GM23338 (cell line): ENCODE results near the gene SH3RF3. TPM values are rescaled to one million over a fixed set of nuclear protein-coding genes. Genes with fewer than 3 reads are reported as not detected.

Experiments used
- ATAC-seq: fragments of 200-7000 bp; cut with Tn5 transposase; 3 replicates; pipeline ENCODE4 v1.9.1; 2020
- DNase-seq: peaks from one replicate; pipeline ENCODE4 v3.0.0-alpha.2; 2015; ENCODE audit warnings: low spot score
- H2AFZ ChIP-seq: fragments of 200-600 bp; sonication (generic); 2 replicates; pipeline ENCODE4 v1.8.0; 2016; ENCODE audit warnings: antibody characterized with exemption, mild to moderate bottlenecking, moderate library complexity
- H3F3A ChIP-seq: fragments of 200-600 bp; sonication (generic); replicated peaks from 2 replicates; pipeline ENCODE4 v1.8.0; 2017; ENCODE audit warnings: antibody characterized with exemption, mixed run types, low read depth
- H3K27ac ChIP-seq: fragments of 200-600 bp; sonication (generic); 2 replicates; pipeline ENCODE4 v1.6.1; 2016; ENCODE audit warnings: low read depth
- H3K27me3 ChIP-seq: fragments of 200-600 bp; sonication (generic); 2 replicates; pipeline ENCODE4 v1.8.0; 2016; ENCODE audit warnings: mild to moderate bottlenecking, mixed run types, moderate library complexity; ENCODE audit not compliant: insufficient read depth
- H3K36me3 ChIP-seq: fragments of 200-600 bp; sonication (generic); 2 replicates; pipeline ENCODE4 v1.8.0; 2016; ENCODE audit warnings: mild to moderate bottlenecking; ENCODE audit not compliant: insufficient read depth
- H3K4me1 ChIP-seq: fragments of 200-600 bp; sonication (generic); 2 replicates; pipeline ENCODE4 v1.8.0; 2016; ENCODE audit warnings: mild to moderate bottlenecking, moderate library complexity; ENCODE audit not compliant: insufficient read depth
- H3K4me2 ChIP-seq: fragments of 200-600 bp; sonication (generic); 2 replicates; pipeline ENCODE4 v1.7.1; 2017; ENCODE audit warnings: mixed run types
- H3K4me3 ChIP-seq: fragments of 200-600 bp; sonication (generic); 2 replicates; pipeline ENCODE4 v1.6.1; 2016; ENCODE audit warnings: mixed run types
- H3K79me2 ChIP-seq: fragments of 200-600 bp; sonication (generic); replicated peaks from 2 replicates; pipeline ENCODE4 v1.8.0; 2017; ENCODE audit warnings: mild to moderate bottlenecking; ENCODE audit not compliant: insufficient read depth
- H3K9me2 ChIP-seq: fragments of 200-600 bp; sonication (generic); 2 replicates; pipeline ENCODE4 v1.8.0; 2017; ENCODE audit not compliant: insufficient read depth
- H4K20me1 ChIP-seq: fragments of 200-600 bp; sonication (generic); replicated peaks from 2 replicates; pipeline ENCODE4 v1.8.0; 2017; ENCODE audit warnings: mild to moderate bottlenecking; ENCODE audit not compliant: insufficient read depth
- H3K27ac Mint-ChIP-seq: 2 replicates; pipeline ENCODE4 v1.8.0; 2020; ENCODE audit warnings: inconsistent platforms, mild to moderate bottlenecking, moderate library complexity, mixed read lengths
- H3K27me3 Mint-ChIP-seq: 3 replicates; pipeline ENCODE4 v1.8.0; 2022; ENCODE audit warnings: low read depth, mild to moderate bottlenecking, moderate library complexity, mixed read lengths, inconsistent platforms; ENCODE audit not compliant: insufficient read depth, poor library complexity
- H3K36me3 Mint-ChIP-seq: 3 replicates; pipeline ENCODE4 v1.8.0; 2021; ENCODE audit warnings: low read depth, mild to moderate bottlenecking, inconsistent platforms, moderate library complexity, mixed read lengths
- H3K4me1 Mint-ChIP-seq: 3 replicates; pipeline ENCODE4 v1.8.0; 2020; ENCODE audit warnings: mild to moderate bottlenecking, inconsistent platforms, mixed read lengths
- H3K4me3 Mint-ChIP-seq: 3 replicates; pipeline ENCODE4 v1.8.0; 2021; ENCODE audit warnings: moderate library complexity, mild to moderate bottlenecking, inconsistent platforms, mixed read lengths
- H3K9me3 Mint-ChIP-seq: 3 replicates; pipeline ENCODE4 v1.8.0; 2020; ENCODE audit warnings: moderate library complexity, mild to moderate bottlenecking, inconsistent platforms, mixed read lengths
- CREB1 ChIP-seq: fragments of 250-450 bp; sonication (Bioruptor Pico); IDR thresholded peaks from 2 replicates; pipeline ENCODE4 v1.5.0; 2020; ENCODE audit warnings: low read depth, mild to moderate bottlenecking, moderate library complexity
- NANOG ChIP-seq: IDR thresholded peaks from 2 replicates; pipeline ENCODE4 v1.6.1; 2016; ENCODE audit warnings: antibody characterized with exemption, borderline replicate concordance
- POLR2AphosphoS5 ChIP-seq: IDR thresholded peaks from 2 replicates; pipeline ENCODE4 v1.6.1; 2016; ENCODE audit warnings: antibody characterized with exemption, low read depth
- STAT1 ChIP-seq: IDR thresholded peaks from one replicate; pipeline ENCODE4 v1.6.1; 2016; ENCODE audit warnings: antibody characterized with exemption; ENCODE audit not compliant: unreplicated experiment
- polyA plus RNA-seq: library from polyadenylated mRNA; unstranded; fragments of >200 nt; fragmentation: Nextera tagmentation; extraction: Ambion mirVana; gene quantifications from 2 replicates; pipeline ENCODE4 v1.2.1, GENCODE V29; 2016
- total RNA-seq: library from RNA; depleted of rRNA; stranded (reverse); fragments of >200 nt; shearing (Covaris generic); gene quantifications from 2 replicates; pipeline ENCODE4 v1.2.3, GENCODE V29; 2014
- TF ChIP-seq, protein P1 (sequence below): IDR thresholded peaks from one replicate; pipeline ENCODE4 v1.6.1; 2018; ENCODE audit warnings: antibody characterized with exemption; ENCODE audit not compliant: unreplicated experiment
- TF ChIP-seq, protein P2 (sequence below): IDR thresholded peaks from 2 replicates; pipeline ENCODE4 v1.6.1; 2016; ENCODE audit warnings: antibody characterized with exemption
- TF ChIP-seq, protein P3 (sequence below): fragments of 250-450 bp; sonication (Bioruptor Pico); IDR thresholded peaks from 2 replicates; pipeline ENCODE4 v1.5.0; 2020; ENCODE audit warnings: mild to moderate bottlenecking, moderate library complexity

The SH3RF3 gene
- total and polyA plus RNA-seq, 2 experiments from 2014 or later = 0.11 to 0.63 TPM

DNA sequence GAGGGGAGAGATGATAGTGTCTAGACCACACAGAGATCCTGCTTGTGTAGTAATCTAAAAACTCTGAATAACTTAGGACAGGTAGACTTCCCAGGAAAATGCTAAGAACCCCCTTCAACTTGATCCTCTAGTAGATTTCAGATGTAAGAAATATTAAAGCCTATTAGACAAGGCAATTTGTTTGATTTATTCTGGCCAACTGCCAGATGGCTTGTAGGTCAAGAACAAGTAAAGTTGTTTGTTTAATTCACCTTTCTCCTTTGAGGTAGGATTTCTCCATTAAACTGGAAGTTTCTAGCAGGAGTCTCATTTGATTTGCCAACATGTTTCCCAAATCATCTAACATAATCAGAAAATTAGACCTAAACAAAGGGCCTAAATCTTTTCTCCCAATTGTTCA is 48.6 kb downstream of the SH3RF3 start:
- Histone ChIP-seq H3F3A (no peaks in the 10 kb centered on the region), H3K36me3 (no peaks in the 10 kb centered on the region), H3K4me3 (no peak overlapping the region), H3K79me2 (no peaks in the 10 kb centered on the region), H3K4me2 (no peak overlapping the region), H4K20me1 (no peaks in the 10 kb centered on the region), H3K27me3 (no peaks in the 10 kb centered on the region), H3K9me2 (no peaks in the 10 kb centered on the region), H3K27ac (no peak overlapping the region), H3K4me1 (peaks cover 8% of the 10 kb centered on the region), H2AFZ (no peak overlapping the region)
- DNase-seq (no peak), ATAC-seq (no peak)
- Mint-ChIP-seq H3K4me1 (peaks cover 18% of the 10 kb centered on the region), H3K4me3 (no peak overlapping the region), H3K27ac (no peak overlapping the region), H3K27me3 (no peaks in the 10 kb centered on the region), H3K36me3 (peaks cover 7% of the 10 kb centered on the region; the same call in 2 of the 3 replicates), H3K9me3 (peaks cover 21% of the 10 kb centered on the region; the same call in 2 of the 3 replicates)
- TF ChIP-seq, protein P1, sequence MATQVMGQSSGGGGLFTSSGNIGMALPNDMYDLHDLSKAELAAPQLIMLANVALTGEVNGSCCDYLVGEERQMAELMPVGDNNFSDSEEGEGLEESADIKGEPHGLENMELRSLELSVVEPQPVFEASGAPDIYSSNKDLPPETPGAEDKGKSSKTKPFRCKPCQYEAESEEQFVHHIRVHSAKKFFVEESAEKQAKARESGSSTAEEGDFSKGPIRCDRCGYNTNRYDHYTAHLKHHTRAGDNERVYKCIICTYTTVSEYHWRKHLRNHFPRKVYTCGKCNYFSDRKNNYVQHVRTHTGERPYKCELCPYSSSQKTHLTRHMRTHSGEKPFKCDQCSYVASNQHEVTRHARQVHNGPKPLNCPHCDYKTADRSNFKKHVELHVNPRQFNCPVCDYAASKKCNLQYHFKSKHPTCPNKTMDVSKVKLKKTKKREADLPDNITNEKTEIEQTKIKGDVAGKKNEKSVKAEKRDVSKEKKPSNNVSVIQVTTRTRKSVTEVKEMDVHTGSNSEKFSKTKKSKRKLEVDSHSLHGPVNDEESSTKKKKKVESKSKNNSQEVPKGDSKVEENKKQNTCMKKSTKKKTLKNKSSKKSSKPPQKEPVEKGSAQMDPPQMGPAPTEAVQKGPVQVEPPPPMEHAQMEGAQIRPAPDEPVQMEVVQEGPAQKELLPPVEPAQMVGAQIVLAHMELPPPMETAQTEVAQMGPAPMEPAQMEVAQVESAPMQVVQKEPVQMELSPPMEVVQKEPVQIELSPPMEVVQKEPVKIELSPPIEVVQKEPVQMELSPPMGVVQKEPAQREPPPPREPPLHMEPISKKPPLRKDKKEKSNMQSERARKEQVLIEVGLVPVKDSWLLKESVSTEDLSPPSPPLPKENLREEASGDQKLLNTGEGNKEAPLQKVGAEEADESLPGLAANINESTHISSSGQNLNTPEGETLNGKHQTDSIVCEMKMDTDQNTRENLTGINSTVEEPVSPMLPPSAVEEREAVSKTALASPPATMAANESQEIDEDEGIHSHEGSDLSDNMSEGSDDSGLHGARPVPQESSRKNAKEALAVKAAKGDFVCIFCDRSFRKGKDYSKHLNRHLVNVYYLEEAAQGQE = no peak

DNA sequence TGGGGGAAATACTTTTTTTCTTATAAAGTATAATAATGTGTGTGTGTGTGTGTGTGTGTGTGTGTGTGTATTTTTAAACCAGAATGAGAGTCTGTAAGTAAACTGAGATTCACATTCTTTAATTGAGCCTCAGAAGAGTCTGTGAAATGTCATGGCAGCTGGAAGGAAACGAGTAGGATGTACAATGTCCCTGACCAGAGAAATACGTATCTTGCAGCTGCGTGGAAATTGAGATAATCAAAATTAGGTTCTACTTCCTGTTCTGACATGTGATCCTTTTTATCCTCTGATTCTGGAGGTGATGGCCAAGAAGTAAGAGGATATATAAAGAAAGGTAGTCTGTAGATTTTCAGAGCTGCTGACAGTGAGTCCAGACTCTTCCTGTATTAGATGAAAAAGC is 50.0 kb downstream of the SH3RF3 start:
- Histone ChIP-seq H3K27ac (no peak overlapping the region), H3F3A (no peaks in the 10 kb centered on the region), H3K79me2 (no peaks in the 10 kb centered on the region), H3K4me2 (no peak overlapping the region), H3K9me2 (no peaks in the 10 kb centered on the region), H3K27me3 (no peaks in the 10 kb centered on the region), H2AFZ (no peak overlapping the region), H4K20me1 (no peaks in the 10 kb centered on the region), H3K4me1 (peaks cover 8% of the 10 kb centered on the region), H3K36me3 (no peaks in the 10 kb centered on the region), H3K4me3 (no peak overlapping the region)
- DNase-seq (no peak), ATAC-seq (no peak)
- H3K36me3 Mint-ChIP-seq = peaks cover 7% of the 10 kb centered on the region; the same call in 2 of the 3 replicates
- no peak overlapping the region for H3K27ac Mint-ChIP-seq
- no peak overlapping the region for H3K4me3 Mint-ChIP-seq
- peaks cover 21% of the 10 kb centered on the region; the same call in 2 of the 3 replicates for H3K9me3 Mint-ChIP-seq
- no peaks in the 10 kb centered on the region for H3K27me3 Mint-ChIP-seq
- peaks cover 10% of the 10 kb centered on the region for H3K4me1 Mint-ChIP-seq
- TF ChIP-seq, protein P2, sequence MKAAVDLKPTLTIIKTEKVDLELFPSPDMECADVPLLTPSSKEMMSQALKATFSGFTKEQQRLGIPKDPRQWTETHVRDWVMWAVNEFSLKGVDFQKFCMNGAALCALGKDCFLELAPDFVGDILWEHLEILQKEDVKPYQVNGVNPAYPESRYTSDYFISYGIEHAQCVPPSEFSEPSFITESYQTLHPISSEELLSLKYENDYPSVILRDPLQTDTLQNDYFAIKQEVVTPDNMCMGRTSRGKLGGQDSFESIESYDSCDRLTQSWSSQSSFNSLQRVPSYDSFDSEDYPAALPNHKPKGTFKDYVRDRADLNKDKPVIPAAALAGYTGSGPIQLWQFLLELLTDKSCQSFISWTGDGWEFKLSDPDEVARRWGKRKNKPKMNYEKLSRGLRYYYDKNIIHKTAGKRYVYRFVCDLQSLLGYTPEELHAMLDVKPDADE = no peak
- TF ChIP-seq POLR2AphosphoS5 (no peak), STAT1 (no peak), CREB1 (CRISPR knock-in tag) (no peak), NANOG (no peak)
- TF ChIP-seq, protein P3, sequence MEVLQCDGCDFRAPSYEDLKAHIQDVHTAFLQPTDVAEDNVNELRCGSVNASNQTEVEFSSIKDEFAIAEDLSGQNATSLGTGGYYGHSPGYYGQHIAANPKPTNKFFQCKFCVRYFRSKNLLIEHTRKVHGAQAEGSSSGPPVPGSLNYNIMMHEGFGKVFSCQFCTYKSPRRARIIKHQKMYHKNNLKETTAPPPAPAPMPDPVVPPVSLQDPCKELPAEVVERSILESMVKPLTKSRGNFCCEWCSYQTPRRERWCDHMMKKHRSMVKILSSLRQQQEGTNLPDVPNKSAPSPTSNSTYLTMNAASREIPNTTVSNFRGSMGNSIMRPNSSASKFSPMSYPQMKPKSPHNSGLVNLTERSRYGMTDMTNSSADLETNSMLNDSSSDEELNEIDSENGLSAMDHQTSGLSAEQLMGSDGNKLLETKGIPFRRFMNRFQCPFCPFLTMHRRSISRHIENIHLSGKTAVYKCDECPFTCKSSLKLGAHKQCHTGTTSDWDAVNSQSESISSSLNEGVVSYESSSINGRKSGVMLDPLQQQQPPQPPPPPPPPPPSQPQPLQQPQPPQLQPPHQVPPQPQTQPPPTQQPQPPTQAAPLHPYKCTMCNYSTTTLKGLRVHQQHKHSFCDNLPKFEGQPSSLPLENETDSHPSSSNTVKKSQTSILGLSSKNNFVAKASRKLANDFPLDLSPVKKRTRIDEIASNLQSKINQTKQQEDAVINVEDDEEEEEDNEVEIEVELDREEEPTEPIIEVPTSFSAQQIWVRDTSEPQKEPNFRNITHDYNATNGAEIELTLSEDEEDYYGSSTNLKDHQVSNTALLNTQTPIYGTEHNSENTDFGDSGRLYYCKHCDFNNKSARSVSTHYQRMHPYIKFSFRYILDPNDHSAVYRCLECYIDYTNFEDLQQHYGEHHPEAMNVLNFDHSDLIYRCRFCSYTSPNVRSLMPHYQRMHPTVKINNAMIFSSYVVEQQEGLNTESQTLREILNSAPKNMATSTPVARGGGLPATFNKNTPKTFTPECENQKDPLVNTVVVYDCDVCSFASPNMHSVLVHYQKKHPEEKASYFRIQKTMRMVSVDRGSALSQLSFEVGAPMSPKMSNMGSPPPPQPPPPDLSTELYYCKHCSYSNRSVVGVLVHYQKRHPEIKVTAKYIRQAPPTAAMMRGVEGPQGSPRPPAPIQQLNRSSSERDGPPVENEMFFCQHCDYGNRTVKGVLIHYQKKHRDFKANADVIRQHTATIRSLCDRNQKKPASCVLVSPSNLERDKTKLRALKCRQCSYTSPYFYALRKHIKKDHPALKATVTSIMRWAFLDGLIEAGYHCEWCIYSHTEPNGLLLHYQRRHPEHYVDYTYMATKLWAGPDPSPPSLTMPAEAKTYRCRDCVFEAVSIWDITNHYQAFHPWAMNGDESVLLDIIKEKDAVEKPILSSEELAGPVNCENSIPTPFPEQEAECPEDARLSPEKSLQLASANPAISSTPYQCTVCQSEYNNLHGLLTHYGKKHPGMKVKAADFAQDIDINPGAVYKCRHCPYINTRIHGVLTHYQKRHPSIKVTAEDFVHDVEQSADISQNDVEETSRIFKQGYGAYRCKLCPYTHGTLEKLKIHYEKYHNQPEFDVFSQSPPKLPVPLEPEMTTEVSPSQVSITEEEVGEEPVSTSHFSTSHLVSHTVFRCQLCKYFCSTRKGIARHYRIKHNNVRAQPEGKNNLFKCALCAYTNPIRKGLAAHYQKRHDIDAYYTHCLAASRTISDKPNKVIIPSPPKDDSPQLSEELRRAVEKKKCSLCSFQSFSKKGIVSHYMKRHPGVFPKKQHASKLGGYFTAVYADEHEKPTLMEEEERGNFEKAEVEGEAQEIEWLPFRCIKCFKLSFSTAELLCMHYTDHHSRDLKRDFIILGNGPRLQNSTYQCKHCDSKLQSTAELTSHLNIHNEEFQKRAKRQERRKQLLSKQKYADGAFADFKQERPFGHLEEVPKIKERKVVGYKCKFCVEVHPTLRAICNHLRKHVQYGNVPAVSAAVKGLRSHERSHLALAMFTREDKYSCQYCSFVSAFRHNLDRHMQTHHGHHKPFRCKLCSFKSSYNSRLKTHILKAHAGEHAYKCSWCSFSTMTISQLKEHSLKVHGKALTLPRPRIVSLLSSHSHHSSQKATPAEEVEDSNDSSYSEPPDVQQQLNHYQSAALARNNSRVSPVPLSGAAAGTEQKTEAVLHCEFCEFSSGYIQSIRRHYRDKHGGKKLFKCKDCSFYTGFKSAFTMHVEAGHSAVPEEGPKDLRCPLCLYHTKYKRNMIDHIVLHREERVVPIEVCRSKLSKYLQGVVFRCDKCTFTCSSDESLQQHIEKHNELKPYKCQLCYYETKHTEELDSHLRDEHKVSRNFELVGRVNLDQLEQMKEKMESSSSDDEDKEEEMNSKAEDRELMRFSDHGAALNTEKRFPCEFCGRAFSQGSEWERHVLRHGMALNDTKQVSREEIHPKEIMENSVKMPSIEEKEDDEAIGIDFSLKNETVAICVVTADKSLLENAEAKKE = no peak
- TF ChIP-seq, protein P1 = no peak
